ENCODE data around the gene OFD1.

- TF ChIP-seq POLR2A (IDR thresholded peaks at IDR 0.05) (no peak), CTCF (IDR thresholded peaks at IDR 0.05) (peak in 1 of 3 donors; percentile 26), POLR2AphosphoS5 (IDR thresholded peaks at IDR 0.05) (no peak)
These were observed 13.3 kb downstream of the OFD1 start for GRCh38 chrX:13747836-13748235.

Measured in breast epithelium (tissue), 3 donors.